Measurements from ENCODE around the gene LARGE1. TPM values are rescaled to one million over a fixed set of nuclear protein-coding genes. Genes with fewer than 3 reads are reported as not detected.

Gene LARGE1
- total and polyA plus RNA-seq, 7 donors = 14.9 to 91.6 (median 46.1) TPM

DNA sequence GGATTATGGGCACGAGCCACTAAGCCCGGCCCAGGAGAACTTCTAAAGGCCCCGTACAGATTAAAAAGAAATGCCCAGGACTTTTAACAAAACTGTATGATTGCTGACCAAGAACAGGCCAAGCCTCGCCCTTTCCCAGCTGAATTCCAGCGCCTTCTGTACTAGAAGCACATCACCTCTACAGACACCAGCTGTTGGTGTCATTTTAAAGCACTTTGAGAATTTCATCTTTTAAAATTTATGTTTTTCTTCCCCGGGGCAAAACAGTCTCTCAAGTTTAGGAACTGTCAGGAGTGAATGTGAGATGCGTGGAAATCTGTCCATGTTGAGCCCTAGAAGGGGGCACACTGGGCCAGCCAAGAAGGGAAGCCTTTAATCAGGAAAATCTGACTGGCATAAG, 362.4 kb downstream of the LARGE1 start:
- H3K9me3 ChIP-seq = no peaks in the 10 kb centered on the region
- no peak for TF ChIP-seq CTCF (IDR thresholded peaks at IDR 0.05)
- intact Hi-C loops (cut with DNase I) = no loop called here
- 64 to 80% (median 69%) methylated on average over 7 of the region's 7 CpGs for WGBS, 3 donors
- DNase-seq (no peak), ATAC-seq (no peak)
- no peaks in the 10 kb centered on the region for H3K4me1 ChIP-seq
- H3K27ac ChIP-seq = no peak overlapping the region
- H3K36me3 ChIP-seq (ENCODE audit: insufficient read depth in 1 of 2, low read depth in 1 of 2) = no peaks in the 10 kb centered on the region
- H3K27me3 ChIP-seq (ENCODE audit: insufficient read depth in 3 of 3, low read length in 2 of 3) = no peaks in the 10 kb centered on the region
- H3K4me3 ChIP-seq = no peak overlapping the region

- no peaks in the 10 kb centered on the region for H3K27me3 ChIP-seq (ENCODE audit: insufficient read depth in 3 of 3, low read length in 2 of 3)
- no peak for TF ChIP-seq CTCF (IDR thresholded peaks at IDR 0.05)
- intact Hi-C loops (cut with DNase I) = no loop called here
- H3K4me3 ChIP-seq = no peak overlapping the region
- H3K9me3 ChIP-seq = no peaks in the 10 kb centered on the region
- no peak for ATAC-seq
- H3K36me3 ChIP-seq (ENCODE audit: insufficient read depth in 1 of 2, low read depth in 1 of 2) = no peaks in the 10 kb centered on the region
- no peaks in the 10 kb centered on the region for H3K4me1 ChIP-seq
- WGBS, 3 donors = 81 to 86% (median 85%) methylated on average over 5 of the region's 5 CpGs
- H3K27ac ChIP-seq = no peak overlapping the region
- DNase-seq = no peak
Observed at GRCh38 chr22:33555814-33556522, 364.3 kb downstream of the LARGE1 start.

- Histone ChIP-seq H3K4me1 (no peaks in the 10 kb centered on the region), H3K27ac (no peak overlapping the region), H3K27me3 (ENCODE audit: insufficient read depth in 3 of 3, low read length in 2 of 3) (no peaks in the 10 kb centered on the region), H3K36me3 (ENCODE audit: insufficient read depth in 1 of 2, low read depth in 1 of 2) (no peaks in the 10 kb centered on the region), H3K4me3 (no peak overlapping the region), H3K9me3 (no peaks in the 10 kb centered on the region)
- WGBS, 3 donors = 87 to 90% (median 90%) methylated on average over 5 of the region's 5 CpGs
- DNase-seq (no peak), ATAC-seq (no peak)
- TF ChIP-seq CTCF (IDR thresholded peaks at IDR 0.05) = no peak
- intact Hi-C loops (cut with DNase I) = no loop called here
Observed at GRCh38 chr22:33553493-33553892, 366.8 kb downstream of the LARGE1 start.

- Histone ChIP-seq H3K36me3 (ENCODE audit: insufficient read depth in 1 of 2, low read depth in 1 of 2) (no peaks in the 10 kb centered on the region), H3K9me3 (no peaks in the 10 kb centered on the region), H3K27ac (no peak overlapping the region), H3K27me3 (ENCODE audit: insufficient read depth in 3 of 3, low read length in 2 of 3) (no peaks in the 10 kb centered on the region), H3K4me1 (peaks cover 3% of the 10 kb centered on the region), H3K4me3 (no peak overlapping the region)
- 55 to 82% (median 70%) methylated on average over 4 of the region's 4 CpGs for WGBS, 3 donors
- DNase-seq = no peak
- TF ChIP-seq CTCF (IDR thresholded peaks at IDR 0.05) = no peak
- intact Hi-C loops (cut with DNase I) = no loop called here
- peak; percentile 55 to 62 (median 60) for ATAC-seq
Observed at GRCh38 chr22:33544707-33545106, 375.6 kb downstream of the LARGE1 start.

DNA sequence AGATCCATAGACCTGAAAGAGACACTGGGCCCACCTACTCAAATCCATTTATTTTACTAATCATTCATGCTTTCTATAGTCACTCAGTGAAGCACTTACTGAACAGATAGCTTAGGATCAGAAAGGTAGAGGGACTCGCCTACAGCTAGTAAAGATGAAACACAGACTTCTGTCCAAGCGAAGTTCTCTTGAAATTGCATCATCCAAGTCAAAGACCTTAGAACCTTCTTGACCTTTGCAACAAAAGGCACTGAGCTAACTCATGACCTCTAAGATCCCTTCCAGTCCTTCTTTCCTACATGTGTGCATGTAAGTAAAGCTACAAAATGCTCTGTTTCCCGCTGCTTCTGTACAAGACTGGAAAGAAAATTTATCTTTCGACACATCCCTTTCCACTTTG, 377.6 kb downstream of the LARGE1 start:
- ATAC-seq (no peak), DNase-seq (no peak)
- TF ChIP-seq CTCF (IDR thresholded peaks at IDR 0.05) = no peak
- intact Hi-C loops (cut with DNase I) = no loop called here
- no peaks in the 10 kb centered on the region for H3K9me3 ChIP-seq
- H3K27me3 ChIP-seq (ENCODE audit: insufficient read depth in 3 of 3, low read length in 2 of 3) = no peaks in the 10 kb centered on the region
- no peak overlapping the region for H3K4me3 ChIP-seq
- WGBS, 3 donors = 91 to 94% (median 92%) methylated on average over 4 of the region's 4 CpGs
- no peaks in the 10 kb centered on the region for H3K36me3 ChIP-seq (ENCODE audit: insufficient read depth in 1 of 2, low read depth in 1 of 2)
- no peak overlapping the region for H3K27ac ChIP-seq
- peaks cover 3% of the 10 kb centered on the region for H3K4me1 ChIP-seq
